PC-3 (cell line): Measurements from ENCODE around the gene OGFOD3.

Experiments used
- CTCF ChIP-seq: fragments of 300-600 bp; sonication (generic); conservative IDR thresholded peaks from 2 replicates; pipeline ENCODE4 v1.5.1; 2017; ENCODE audit warnings: antibody characterized with exemption, low read depth, mild to moderate bottlenecking, low read length
- EZH2 ChIP-seq: fragments of 300-600 bp; sonication (generic); IDR thresholded peaks from one replicate; pipeline ENCODE4 v1.6.1; 2017; ENCODE audit warnings: antibody characterized with exemption, mild to moderate bottlenecking, low read length; ENCODE audit not compliant: unreplicated experiment
- EZH2phosphoT487 ChIP-seq: fragments of 300-600 bp; sonication (generic); IDR thresholded peaks from 2 replicates; pipeline ENCODE4 v1.6.1; 2018; ENCODE audit warnings: mild to moderate bottlenecking, antibody characterized with exemption, low read length, borderline replicate concordance

GRCh38 chr17:82446124-82446523 lies 27.7 kb upstream of the OGFOD3 start:
- TF ChIP-seq CTCF (no peak), EZH2phosphoT487 (no peak), EZH2 (no peak)
